Keratinocyte (primary cell): ENCODE measurements around the gene MEIS2. TPM values are rescaled to one million over a fixed set of nuclear protein-coding genes. Genes with fewer than 3 reads are reported as not detected.

ENCODE experiments used
- DNase-seq: peaks from one replicate; pipeline ENCODE4 v3.0.0-alpha.2; 2011; ENCODE audit warnings: low read depth, missing footprints, low spot score
- FAIRE-seq: peaks from 2 replicates; lab custom pipeline; 2011; peaks lifted over from hg19 to GRCh38; lab: Jason Lieb, UNC
- H2AFZ ChIP-seq: 2 replicates; pipeline ENCODE4 v1.6.0; 2012; ENCODE audit warnings: low read length, control low read depth, inconsistent platforms; ENCODE audit not compliant: control insufficient read depth
- H3K27ac ChIP-seq: 2 replicates; pipeline ENCODE4 v1.5.1; 2011; ENCODE audit warnings: low read length; ENCODE audit not compliant: control insufficient read depth, insufficient read depth
- H3K27me3 ChIP-seq: 3 replicates; pipeline ENCODE4 v1.6.0; 2011; ENCODE audit warnings: low read length; ENCODE audit not compliant: control insufficient read depth, insufficient read depth; ENCODE audit errors: extremely low read depth
- H3K36me3 ChIP-seq, 2 experiments: 2 replicates in 1 of 2; 3 replicates in 1 of 2; pipeline ENCODE4 v1.5.1; 2011; ENCODE audit warnings: low read length in 2 of 2, mild to moderate bottlenecking in 1 of 2; ENCODE audit not compliant: control insufficient read depth in 2 of 2, insufficient read depth in 2 of 2; ENCODE audit errors: extremely low read depth in 1 of 2
- H3K4me1 ChIP-seq: 3 replicates; pipeline ENCODE4 v1.5.1; 2011; ENCODE audit warnings: low read length; ENCODE audit not compliant: control insufficient read depth, insufficient read depth; ENCODE audit errors: extremely low read depth
- H3K4me2 ChIP-seq: 3 replicates; pipeline ENCODE4 v1.6.0; 2011; ENCODE audit warnings: low read depth, low read length; ENCODE audit not compliant: control insufficient read depth, insufficient read depth; ENCODE audit errors: extremely low read depth
- H3K4me3 ChIP-seq, 3 experiments: fragments of 200-600 bp in 1 of 3; sonication (generic) in 1 of 3; 2 replicates in 2 of 3; 3 replicates in 1 of 3; pipeline ENCODE4 v1.5.1; 2011 to 2016; ENCODE audit warnings: low read length in 3 of 3, mild to moderate bottlenecking in 3 of 3, control low read depth in 2 of 3, inconsistent platforms in 1 of 3, low read depth in 1 of 3, mixed read lengths in 1 of 3, mixed run types in 1 of 3, moderate library complexity in 1 of 3; ENCODE audit not compliant: control insufficient read depth in 2 of 3, insufficient read depth in 2 of 3; ENCODE audit errors: extremely low read depth in 1 of 3
- H3K79me2 ChIP-seq: 2 replicates; pipeline ENCODE4 v1.6.0; 2012; ENCODE audit warnings: low read length; ENCODE audit not compliant: control insufficient read depth, insufficient read depth
- H3K9ac ChIP-seq: 3 replicates; pipeline ENCODE4 v1.6.0; 2011; ENCODE audit warnings: low read length; ENCODE audit not compliant: control insufficient read depth, insufficient read depth; ENCODE audit errors: extremely low read depth
- H3K9me1 ChIP-seq: 3 replicates; pipeline ENCODE4 v1.6.0; 2011; ENCODE audit warnings: low read length; ENCODE audit not compliant: control insufficient read depth, insufficient read depth; ENCODE audit errors: extremely low read depth
- H3K9me3 ChIP-seq: 2 replicates; pipeline ENCODE4 v1.5.1; 2012; ENCODE audit warnings: low read depth, low read length; ENCODE audit not compliant: control insufficient read depth
- H4K20me1 ChIP-seq: 3 replicates; pipeline ENCODE4 v1.6.0; 2011; ENCODE audit warnings: low read length; ENCODE audit not compliant: control insufficient read depth, insufficient read depth; ENCODE audit errors: extremely low read depth
- EZH2 ChIP-seq: IDR thresholded peaks from one replicate; pipeline ENCODE4 v1.6.1; 2012; ENCODE audit warnings: inconsistent platforms, mild to moderate bottlenecking, low read length, moderate library complexity
- dilution Hi-C: fragments of 300-500 bp; cut with MboI; formaldehyde crosslinking; loops from one replicate; pipeline ENCODE4 v1.7.0; 2020; ENCODE audit warnings: low sequenced_read_pairs; ENCODE audit not compliant: extremely low pct_ligation_motif_present
- polyA plus RNA-seq, 5 experiments: library from polyadenylated mRNA; depleted of rRNA in 3 of 5; stranded (reverse) in 3 of 5; stranded (forward) in 1 of 5; unstranded in 1 of 5; fragments of >200 nt; gene quantifications; 1 replicate in 1 of 5; 2 replicates in 3 of 5; 3 replicates in 1 of 5; pipeline versions ENCODE4 v1.2.1 to v1.2.3, GENCODE V29; 2011 to 2012; ENCODE audit warnings: missing spikeins in 2 of 5, low read depth in 1 of 5, low replicate concordance in 1 of 5
- TF ChIP-seq, protein P1 (sequence below), 3 experiments: IDR thresholded peaks in 1 of 3; conservative IDR thresholded peaks in 1 of 3; optimal IDR thresholded peaks in 1 of 3; 2 replicates in 2 of 3; 3 replicates in 1 of 3; pipeline versions ENCODE3 to v1.5.1; 2011; ENCODE audit warnings: low read length in 3 of 3, mild to moderate bottlenecking in 3 of 3, moderate library complexity in 2 of 3, control low read depth in 1 of 3, inconsistent platforms in 1 of 3; ENCODE audit not compliant: insufficient read depth in 2 of 3; ENCODE audit errors: extremely low read depth in 1 of 3

MEIS2 gene
- polyA plus RNA-seq, 1 donor (not counting 4 experiments of a cell fraction or from before 2014, with no cell fraction given): 11.4 TPM

DNA sequence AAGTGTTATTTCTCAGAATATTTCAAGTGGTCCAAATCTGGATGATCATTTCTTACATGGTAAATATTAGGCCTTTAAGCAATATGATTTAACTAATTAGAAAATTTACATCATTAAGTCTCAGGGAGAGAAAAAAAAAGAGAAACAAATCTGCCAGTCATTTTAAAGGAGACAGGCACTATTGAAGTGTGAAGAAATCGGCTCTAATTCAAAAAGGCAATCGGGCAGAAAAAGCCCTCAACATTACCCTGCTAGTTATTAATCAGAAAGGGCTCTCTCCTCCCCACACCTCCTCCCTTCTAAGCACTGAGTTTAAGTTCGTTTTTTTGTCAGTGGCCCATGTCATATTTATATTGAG lies 215.9 kb downstream of the MEIS2 start:
- no peaks in the 10 kb centered on the region for H3K9me3 ChIP-seq
- H3K4me3 ChIP-seq: no peak overlapping the region
- peaks cover 71% of the 10 kb centered on the region for H3K27me3 ChIP-seq
- H3K4me2 ChIP-seq: no peak overlapping the region
- H4K20me1 ChIP-seq: no peaks in the 10 kb centered on the region
- H3K27ac ChIP-seq: no peak overlapping the region
- dilution Hi-C loops: no loop called here
- DNase-seq: no peak
- H3K9ac ChIP-seq: no peak overlapping the region
- TF ChIP-seq EZH2: no peak
- TF ChIP-seq, protein P1, sequence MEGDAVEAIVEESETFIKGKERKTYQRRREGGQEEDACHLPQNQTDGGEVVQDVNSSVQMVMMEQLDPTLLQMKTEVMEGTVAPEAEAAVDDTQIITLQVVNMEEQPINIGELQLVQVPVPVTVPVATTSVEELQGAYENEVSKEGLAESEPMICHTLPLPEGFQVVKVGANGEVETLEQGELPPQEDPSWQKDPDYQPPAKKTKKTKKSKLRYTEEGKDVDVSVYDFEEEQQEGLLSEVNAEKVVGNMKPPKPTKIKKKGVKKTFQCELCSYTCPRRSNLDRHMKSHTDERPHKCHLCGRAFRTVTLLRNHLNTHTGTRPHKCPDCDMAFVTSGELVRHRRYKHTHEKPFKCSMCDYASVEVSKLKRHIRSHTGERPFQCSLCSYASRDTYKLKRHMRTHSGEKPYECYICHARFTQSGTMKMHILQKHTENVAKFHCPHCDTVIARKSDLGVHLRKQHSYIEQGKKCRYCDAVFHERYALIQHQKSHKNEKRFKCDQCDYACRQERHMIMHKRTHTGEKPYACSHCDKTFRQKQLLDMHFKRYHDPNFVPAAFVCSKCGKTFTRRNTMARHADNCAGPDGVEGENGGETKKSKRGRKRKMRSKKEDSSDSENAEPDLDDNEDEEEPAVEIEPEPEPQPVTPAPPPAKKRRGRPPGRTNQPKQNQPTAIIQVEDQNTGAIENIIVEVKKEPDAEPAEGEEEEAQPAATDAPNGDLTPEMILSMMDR (optimal IDR thresholded peaks at IDR 0.05 in 1 of 3, IDR thresholded peaks at IDR 0.05 in 1 of 3, conservative IDR thresholded peaks at IDR 0.05 in 1 of 3; ENCODE audit: extremely low read depth in 1 of 3, insufficient read depth in 2 of 3, low read length in 3 of 3): no peak
- no peak for FAIRE-seq
- H2AFZ ChIP-seq: no peak overlapping the region
- no peaks in the 10 kb centered on the region for H3K9me1 ChIP-seq
- H3K4me1 ChIP-seq: peaks cover 16% of the 10 kb centered on the region
- H3K36me3 ChIP-seq: no peaks in the 10 kb centered on the region
- no peaks in the 10 kb centered on the region for H3K79me2 ChIP-seq

DNA sequence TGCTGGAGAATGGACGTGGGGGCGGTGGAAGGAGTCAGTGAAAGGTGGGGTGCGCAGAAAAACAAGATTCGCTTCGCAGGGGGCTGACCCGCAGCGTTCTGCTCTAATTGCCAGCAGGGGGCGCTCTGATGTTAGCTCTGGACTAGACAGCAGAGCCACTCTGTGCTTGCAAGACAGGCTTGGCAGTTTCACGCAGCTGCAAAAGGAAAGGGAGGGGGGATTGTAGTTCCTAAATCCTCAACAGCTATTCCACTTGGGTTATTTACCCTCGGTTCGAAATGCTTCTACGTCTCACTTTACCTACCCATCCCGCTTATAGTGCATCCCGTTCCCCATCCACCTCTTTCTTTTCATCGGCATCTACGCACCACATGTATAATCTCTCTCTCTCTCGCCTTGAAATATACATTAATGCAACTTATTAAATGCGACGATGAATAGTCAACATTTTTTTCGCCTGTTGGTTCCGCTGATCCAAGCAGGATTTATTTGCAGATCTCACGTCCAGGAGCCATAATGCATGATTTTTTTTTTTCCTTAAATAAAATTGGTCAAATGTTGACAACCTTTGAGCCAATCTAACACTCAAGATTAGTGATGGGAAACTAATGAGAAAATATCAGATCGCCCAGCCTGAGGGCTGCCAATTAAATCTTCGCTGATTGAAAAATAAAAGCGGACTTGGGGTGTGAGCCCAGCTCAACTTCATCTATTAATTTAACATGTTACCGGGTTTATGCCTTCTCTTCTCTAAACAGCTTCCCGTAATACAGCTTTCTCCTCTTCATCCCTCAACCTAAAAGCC lies 216.4 kb downstream of the MEIS2 start:
- Histone ChIP-seq H3K36me3 (no peaks in the 10 kb centered on the region), H3K79me2 (no peaks in the 10 kb centered on the region), H3K9me1 (no peaks in the 10 kb centered on the region), H3K9me3 (no peaks in the 10 kb centered on the region), H4K20me1 (no peaks in the 10 kb centered on the region), H3K4me1 (peaks cover 16% of the 10 kb centered on the region), H3K4me3 (no peak overlapping the region), H2AFZ (no peak overlapping the region), H3K27me3 (peaks cover 76% of the 10 kb centered on the region), H3K27ac (no peak overlapping the region), H3K9ac (no peak overlapping the region), H3K4me2 (peak overlapping the region; percentile 75)
- DNase-seq: peak; percentile 13
- dilution Hi-C loops: no loop called here
- no peak for TF ChIP-seq EZH2
- TF ChIP-seq, protein P1 (optimal IDR thresholded peaks at IDR 0.05 in 1 of 3, IDR thresholded peaks at IDR 0.05 in 1 of 3, conservative IDR thresholded peaks at IDR 0.05 in 1 of 3; ENCODE audit: extremely low read depth in 1 of 3, insufficient read depth in 2 of 3, low read length in 3 of 3): peak; percentile 83 to 89 (median 88)
- FAIRE-seq: peak; percentile 74
